H9 (cell line): ENCODE results near the gene IL32. TPM values are rescaled to one million over a fixed set of nuclear protein-coding genes. Genes with fewer than 3 reads are reported as not detected.

Experiments used
- DNase-seq: peaks from one replicate; pipeline ENCODE4 v3.0.0-alpha.2; 2017
- H2AFZ ChIP-seq: one replicate; pipeline ENCODE4 v1.6.1; 2013; ENCODE audit warnings: mild to moderate bottlenecking, low read length, control low read depth, moderate library complexity
- H2AK5ac ChIP-seq: 2 replicates; pipeline ENCODE4 v1.6.1; 2013; ENCODE audit warnings: low read length, control low read depth, mixed read lengths; ENCODE audit not compliant: insufficient read length
- H2BK120ac ChIP-seq: one replicate; pipeline ENCODE4 v1.6.1; 2013; ENCODE audit warnings: low read depth, mild to moderate bottlenecking, low read length, control low read depth, inconsistent platforms; ENCODE audit not compliant: poor library complexity, severe bottlenecking
- H2BK12ac ChIP-seq: 2 replicates; pipeline ENCODE4 v1.6.1; 2013; ENCODE audit warnings: low read length, control low read depth, mixed read lengths, low read depth; ENCODE audit not compliant: insufficient read length
- H2BK15ac ChIP-seq: 2 replicates; pipeline ENCODE4 v1.6.1; 2013; ENCODE audit warnings: low read depth, low read length, control low read depth
- H2BK20ac ChIP-seq: one replicate; pipeline ENCODE4 v1.6.1; 2013; ENCODE audit warnings: low read depth, mild to moderate bottlenecking, low read length, control low read depth, inconsistent platforms; ENCODE audit not compliant: poor library complexity, severe bottlenecking
- H2BK5ac ChIP-seq: 2 replicates; pipeline ENCODE4 v1.6.1; 2013; ENCODE audit warnings: low read length, control low read depth, mixed read lengths; ENCODE audit not compliant: insufficient read length
- H3K14ac ChIP-seq: 2 replicates; pipeline ENCODE4 v1.6.1; 2013; ENCODE audit warnings: low read length, control low read depth; ENCODE audit not compliant: insufficient read depth
- H3K18ac ChIP-seq: 2 replicates; pipeline ENCODE4 v1.6.1; 2013; ENCODE audit warnings: low read depth, mild to moderate bottlenecking, mixed read lengths, low read length, control low read depth; ENCODE audit not compliant: insufficient read length
- H3K23ac ChIP-seq: 2 replicates; pipeline ENCODE4 v1.6.1; 2013; ENCODE audit warnings: low read length, control low read depth, mixed read lengths, low read depth; ENCODE audit not compliant: insufficient read length
- H3K23me2 ChIP-seq: 2 replicates; pipeline ENCODE4 v1.6.1; 2013; ENCODE audit warnings: low read depth, mild to moderate bottlenecking, mixed read lengths, low read length, control low read depth; ENCODE audit not compliant: insufficient read length, poor library complexity, severe bottlenecking
- H3K27ac ChIP-seq: 2 replicates; pipeline ENCODE4 v1.5.1; 2013; ENCODE audit warnings: low read length, control low read depth, mixed read lengths, low read depth; ENCODE audit not compliant: insufficient read length
- H3K27me3 ChIP-seq: 2 replicates; pipeline ENCODE4 v1.6.1; 2013; ENCODE audit warnings: low read length, control low read depth, inconsistent platforms; ENCODE audit not compliant: insufficient read depth
- H3K4ac ChIP-seq: 2 replicates; pipeline ENCODE4 v1.6.1; 2013; ENCODE audit warnings: low read depth, mild to moderate bottlenecking, control low read depth, inconsistent platforms, low read length, moderate library complexity
- H3K4me1 ChIP-seq: 2 replicates; pipeline ENCODE4 v1.6.1; 2013; ENCODE audit warnings: low read length, control low read depth, inconsistent platforms; ENCODE audit not compliant: insufficient read depth
- H3K4me2 ChIP-seq: 2 replicates; pipeline ENCODE4 v1.6.1; 2013; ENCODE audit warnings: low read length, control low read depth, mixed read lengths; ENCODE audit not compliant: insufficient read length, insufficient read depth
- H3K56ac ChIP-seq: 2 replicates; pipeline ENCODE4 v1.6.1; 2013; ENCODE audit warnings: low read depth, mild to moderate bottlenecking, mixed read lengths, low read length, control low read depth; ENCODE audit not compliant: insufficient read length
- H3K79me1 ChIP-seq: 2 replicates; pipeline ENCODE4 v1.6.1; 2013; ENCODE audit warnings: low read depth, mild to moderate bottlenecking, moderate library complexity, low read length, control low read depth, inconsistent platforms; ENCODE audit not compliant: insufficient read depth, poor library complexity, severe bottlenecking
- H3K79me2 ChIP-seq: 2 replicates; pipeline ENCODE4 v1.6.1; 2013; ENCODE audit warnings: low read length, control low read depth, inconsistent platforms; ENCODE audit not compliant: insufficient read depth
- H3K9ac ChIP-seq: 2 replicates; pipeline ENCODE4 v1.6.1; 2013; ENCODE audit warnings: low read length, control low read depth, mixed read lengths; ENCODE audit not compliant: insufficient read length; ENCODE audit errors: extremely low read depth
- H3K9me3 ChIP-seq: one replicate; pipeline ENCODE4 v1.6.1; 2013; ENCODE audit warnings: low read depth, low read length, inconsistent platforms; ENCODE audit not compliant: control insufficient read depth
- H3T11ph ChIP-seq: one replicate; pipeline ENCODE4 v1.6.1; 2013; ENCODE audit warnings: mild to moderate bottlenecking, low read length, control low read depth, inconsistent platforms
- H4K20me1 ChIP-seq: one replicate; pipeline ENCODE4 v1.6.1; 2013; ENCODE audit not compliant: control insufficient read depth, insufficient read length, insufficient read depth
- H4K5ac ChIP-seq: 2 replicates; pipeline ENCODE4 v1.6.1; 2013; ENCODE audit warnings: low read depth, mild to moderate bottlenecking, mixed read lengths, low read length, control low read depth; ENCODE audit not compliant: insufficient read length
- H4K8ac ChIP-seq: replicated peaks from 2 replicates; pipeline ENCODE4 v1.6.1; 2013; ENCODE audit warnings: low read length, control low read depth, mixed read lengths, low read depth; ENCODE audit not compliant: insufficient read length
- H4K91ac ChIP-seq: 2 replicates; pipeline ENCODE4 v1.6.1; 2013; ENCODE audit warnings: low read depth, mild to moderate bottlenecking, moderate library complexity, mixed read lengths, low read length, control low read depth; ENCODE audit not compliant: insufficient read length
- H3K27ac Mint-ChIP-seq, 3 experiments: 2 replicates in 2 of 3; 3 replicates in 1 of 3; pipeline ENCODE4 v1.8.0; 2020 to 2021; ENCODE audit warnings: mixed read lengths in 3 of 3, mild to moderate bottlenecking in 1 of 3, moderate library complexity in 1 of 3
- H3K27me3 Mint-ChIP-seq: 2 replicates; pipeline ENCODE4 v1.8.0; 2021; ENCODE audit warnings: low read depth, mild to moderate bottlenecking, moderate library complexity, mixed read lengths
- H3K36me3 Mint-ChIP-seq, 3 experiments: 2 replicates in 2 of 3; 3 replicates in 1 of 3; pipeline ENCODE4 v1.8.0; 2020 to 2021; ENCODE audit warnings: low read depth in 3 of 3, mixed read lengths in 3 of 3; ENCODE audit not compliant: insufficient read depth in 1 of 3
- H3K4me1 Mint-ChIP-seq, 2 experiments: 2 replicates each; pipeline ENCODE4 v1.8.0; 2020; ENCODE audit warnings: mixed read lengths in 2 of 2
- H3K4me3 Mint-ChIP-seq, 2 experiments: 2 replicates in 1 of 2; 3 replicates in 1 of 2; pipeline ENCODE4 v1.8.0; 2020 to 2021; ENCODE audit warnings: mild to moderate bottlenecking in 2 of 2, mixed read lengths in 2 of 2, moderate library complexity in 1 of 2
- H3K9me3 Mint-ChIP-seq, 2 experiments: 2 replicates in 1 of 2; 3 replicates in 1 of 2; pipeline ENCODE4 v1.8.0; 2020; ENCODE audit warnings: mild to moderate bottlenecking in 2 of 2, mixed read lengths in 2 of 2, moderate library complexity in 1 of 2
- CTCF ChIP-seq: fragments of 200-600 bp; sonication (generic); conservative IDR thresholded peaks from 3 replicates; pipeline ENCODE4 v1.8.0; 2021; ENCODE audit warnings: antibody characterized with exemption, mild to moderate bottlenecking
- WGBS: extraction: QIAGEN DNeasy Blood & Tissue Kit; methylation state at CpG from one replicate; pipeline ENCODE4 v1.1.7; 2013; ENCODE audit warnings: missing lambda C conversion rate, low lambda C conversion rate, mixed read lengths; ENCODE audit not compliant: insufficient read length; ENCODE audit errors: extremely low coverage; 5-methylcytosine and 5-hydroxymethylcytosine counted together
- total RNA-seq: library from RNA; stranded (reverse); gene quantifications from 2 replicates; pipeline ENCODE4 v1.2.1, GENCODE V29; 2021

IL32 gene
- total RNA-seq, 1 experiment from 2014 or later: 2.0 TPM

GRCh38 chr16:3017344-3017743 is 48.1 kb upstream of the IL32 start:
- no peak overlapping the region for H2BK12ac ChIP-seq
- peak overlapping the region; percentile 91 to 96 for H3K4me3 Mint-ChIP-seq
- peaks cover 9% of the 10 kb centered on the region; the same call in 1 of the 2 replicates for H3K79me2 ChIP-seq
- H3T11ph ChIP-seq: no peak overlapping the region
- no peak overlapping the region for H2BK15ac ChIP-seq
- H3K4me2 ChIP-seq: peak overlapping the region; percentile 81
- no peaks in the 10 kb centered on the region for H3K9me3 ChIP-seq
- no peak for DNase-seq
- H3K27me3 Mint-ChIP-seq: peaks cover 10% of the 10 kb centered on the region
- H3K4me1 Mint-ChIP-seq: peaks cover 49 to 74% of the 10 kb centered on the region in 2 experiments
- H3K27ac ChIP-seq: no peak overlapping the region
- H2AFZ ChIP-seq: no peak overlapping the region
- WGBS: no CpG with 5 or more reads among the region's 20 CpGs
- peak overlapping the region; percentile 65; the same call in 1 of the 2 replicates for H3K14ac ChIP-seq
- peak overlapping the region; percentile 58 for H3K18ac ChIP-seq
- H3K79me1 ChIP-seq: no peaks in the 10 kb centered on the region
- no peak overlapping the region; the same call in 1 of the 2 replicates for H3K4ac ChIP-seq
- H4K91ac ChIP-seq: no peak overlapping the region
- H2BK120ac ChIP-seq: no peak overlapping the region
- no peak for TF ChIP-seq CTCF
- peaks cover 28% of the 10 kb centered on the region for H3K23me2 ChIP-seq
- H4K20me1 ChIP-seq: no peaks in the 10 kb centered on the region
- H3K36me3 Mint-ChIP-seq: peaks cover 24 to 44% (median 30%) of the 10 kb centered on the region in 3 experiments
- peaks cover 2% of the 10 kb centered on the region; the same call in 1 of the 2 replicates for H3K4me1 ChIP-seq
- H3K27me3 ChIP-seq: no peaks in the 10 kb centered on the region
- no peak overlapping the region for H2BK5ac ChIP-seq
- H4K8ac ChIP-seq: no peak overlapping the region
- H2BK20ac ChIP-seq: no peak overlapping the region
- H3K9ac ChIP-seq: peak overlapping the region; percentile 79
- H3K9me3 Mint-ChIP-seq: no peaks in the 10 kb centered on the region; a peak in 2 of 5 replicates
- peak overlapping the region; percentile 90 to 97 (median 91) for H3K27ac Mint-ChIP-seq
- H2AK5ac ChIP-seq: no peak overlapping the region
- H4K5ac ChIP-seq: no peak overlapping the region
- no peak overlapping the region for H3K23ac ChIP-seq
- H3K56ac ChIP-seq: no peak overlapping the region
